ENCODE data around the gene CDC37. TPM values are rescaled to one million over a fixed set of nuclear protein-coding genes. Genes with fewer than 3 reads are reported as not detected.

CDC37 gene
- 100 to 1,000 TPM; 180 to 185 TPM for total RNA-seq
- polyA plus RNA-seq: 10 to 100 TPM; 51.8 to 87.1 TPM

DNA sequence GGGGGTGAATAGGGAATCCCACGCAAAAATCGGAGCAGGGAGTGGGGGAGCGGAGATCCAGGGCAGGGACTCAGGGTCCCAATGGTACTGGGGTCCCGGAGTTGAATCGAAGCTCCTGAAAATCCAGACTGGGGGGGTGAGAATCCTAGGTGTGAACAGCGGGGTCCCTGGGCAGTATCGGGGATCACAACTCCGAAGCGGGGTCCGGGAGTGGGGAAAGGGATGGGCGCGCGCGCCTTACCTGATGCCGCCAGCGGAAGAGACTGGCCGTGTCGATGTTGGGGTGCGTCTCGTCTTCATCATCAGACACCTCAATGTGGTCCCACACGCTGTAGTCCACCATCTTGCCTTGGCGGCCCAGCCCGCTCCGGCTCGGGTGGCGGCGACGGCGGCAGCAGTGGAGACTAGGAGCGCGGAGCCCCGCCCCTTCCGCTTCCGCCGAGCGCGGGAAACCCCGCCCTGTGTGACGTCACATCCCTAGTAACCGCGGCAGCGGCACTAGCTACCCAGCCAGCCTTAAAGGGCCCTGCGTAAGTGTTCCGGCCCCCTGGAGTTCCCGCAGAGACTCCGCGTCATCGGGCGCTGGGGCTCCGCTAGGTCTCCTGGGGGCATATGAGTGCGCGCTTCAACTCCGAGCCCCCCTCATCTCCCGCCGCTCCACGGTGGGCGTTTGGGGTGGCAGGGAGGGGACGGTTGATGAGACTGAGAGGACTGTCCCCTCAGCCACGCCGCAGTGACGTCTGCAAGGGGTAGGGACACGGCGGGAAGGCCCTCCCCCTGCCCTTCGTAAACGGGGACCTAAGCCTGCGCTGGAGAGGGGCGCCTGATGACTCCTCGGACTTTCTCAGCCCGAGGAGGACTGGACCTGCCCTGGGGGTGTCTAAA, at the start of gene CDC37:
Gene CDC37 (minus strand): TSS at position 406 of the 885 bp plus-strand sequence. CDS start 63 bp downstream, at position 343.
- intact Hi-C loops (cut with micrococcal nuclease): loop anchor here (1.0 to 10.0 kb wide), 9 partner anchors 13 to 299 kb away; partner anchors contain the start of genes ANGPTL6, KEAP1, PPAN and RAVER1
- H3K4me3 ChIP-seq (ENCODE audit: low read length in 2 of 2): peak within 1 kb of the TSS; percentile 99 to 100
- CTCF ChIA-PET (ENCODE audit: partially characterized antibody): interaction anchor here (0.6 to 11.6 kb wide), 10 partner anchors 12 to 165 kb away, joined by 3 to 379 read pairs (median 3); partner anchors contain the start of genes CDKN2D, ICAM1 and PDE4A

DNA sequence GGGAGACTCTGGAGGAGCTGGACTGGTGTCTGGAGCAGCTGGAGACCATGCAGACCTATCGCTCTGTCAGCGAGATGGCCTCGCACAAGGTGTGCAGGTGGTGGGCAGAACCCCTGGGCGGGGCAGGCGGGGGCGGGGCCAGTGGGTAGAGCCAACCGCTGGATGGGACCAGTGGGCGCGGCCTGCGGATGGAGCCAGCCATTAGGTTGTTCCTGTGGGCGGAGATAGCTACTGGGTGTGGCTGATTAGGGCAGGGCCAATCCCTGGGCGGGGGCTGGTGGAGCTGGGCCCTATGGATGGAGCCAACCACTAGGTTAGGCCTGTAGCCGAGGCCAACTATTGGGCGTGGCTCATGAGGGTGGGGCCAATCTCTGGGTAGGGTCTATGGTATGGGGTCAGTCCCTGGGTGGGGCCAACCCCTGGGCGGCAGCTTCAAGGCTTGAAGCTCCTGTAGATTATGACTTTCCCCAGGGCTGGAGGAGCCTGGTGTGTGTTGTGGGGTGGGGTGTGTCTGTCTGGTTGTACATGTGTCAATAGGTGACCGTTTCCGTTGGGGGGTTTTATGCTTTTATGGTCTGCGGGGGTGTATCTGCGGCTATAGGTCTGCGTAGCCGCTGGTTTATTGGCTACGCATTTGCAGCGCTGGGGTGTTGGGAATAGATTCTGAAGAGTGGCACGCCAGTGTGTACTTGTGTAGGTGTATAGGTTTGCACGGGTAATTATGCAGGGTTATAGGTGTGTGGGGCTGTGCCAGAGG, 47.7 kb upstream of the CDC37 start:
- Mint-ChIP-seq H3K4me1 (peaks cover 0 to 4% (median 1%) of the 10 kb centered on the region in 4 donors), H3K4me3 (no peak overlapping the region), H3K36me3 (peaks cover 0 to 7% of the 10 kb centered on the region in 2 donors), H3K9me3 (peaks cover 0 to 1% (median 0%) of the 10 kb centered on the region in 8 donors), H3K27ac (no peak overlapping the region), H3K27me3 (no peaks in the 10 kb centered on the region)
- H3K36me3 ChIP-seq (ENCODE audit: insufficient read depth, low read length): no peaks in the 10 kb centered on the region
- H3K4me3 ChIP-seq (ENCODE audit: low read length in 2 of 2): no peak overlapping the region
- intact Hi-C loops (cut with micrococcal nuclease): no loop called here
- no peaks in the 10 kb centered on the region for H3K9me3 ChIP-seq (ENCODE audit: control insufficient read depth in 1 of 2, low read length in 2 of 2)
- H3K27ac ChIP-seq (ENCODE audit: low read depth, low read length): no peak overlapping the region
- no peaks in the 10 kb centered on the region for H3K27me3 ChIP-seq (ENCODE audit: insufficient read depth, low read length)
- H3K4me1 ChIP-seq (ENCODE audit: insufficient read depth, low read length): no peaks in the 10 kb centered on the region
- no peak for DNase-seq
- POLR2A ChIA-PET (ENCODE audit: partially characterized antibody): no interaction called here
- CTCF ChIA-PET (ENCODE audit: partially characterized antibody): interaction anchor here (1.1 kb wide), 1 partner anchor 30 kb away, joined by 4 read pairs; no protein-coding TSS in a partner anchor

More for the DNA sequence above, at the start of gene CDC37:
- H3K36me3 Mint-ChIP-seq: peaks cover 0 to 23% of the 10 kb centered on the region in 2 donors
- H3K4me3 Mint-ChIP-seq: peak within 1 kb of the TSS; percentile 90 to 97 (median 96)
- Histone ChIP-seq H3K9me3 (ENCODE audit: control insufficient read depth in 1 of 2, low read length in 2 of 2) (no peaks in the 10 kb centered on the region), H3K36me3 (ENCODE audit: insufficient read depth, low read length) (no peaks in the 10 kb centered on the region), H3K4me1 (ENCODE audit: insufficient read depth, low read length) (peaks cover 75% of the 10 kb centered on the region), H3K27me3 (ENCODE audit: insufficient read depth, low read length) (no peaks in the 10 kb centered on the region), H3K27ac (ENCODE audit: low read depth, low read length) (peak within 1 kb of the TSS; percentile 92)
- DNase-seq: peak; percentile 96 to 97 (median 97)
- H3K9me3 Mint-ChIP-seq: peaks cover 0 to 4% (median 0%) of the 10 kb centered on the region in 8 donors
- peak within 1 kb of the TSS; percentile 96 to 99 (median 98) for H3K27ac Mint-ChIP-seq
- H3K4me1 Mint-ChIP-seq: peaks cover 37 to 86% (median 64%) of the 10 kb centered on the region in 4 donors
- H3K27me3 Mint-ChIP-seq: peaks cover 0 to 2% of the 10 kb centered on the region in 2 donors
- POLR2A ChIA-PET (ENCODE audit: partially characterized antibody): interaction anchor here (0.6 to 20.6 kb wide), 13 partner anchors 9 to 320 kb away, joined by 3 to 470 read pairs (median 3); partner anchors contain the start of genes DNMT1, ICAM1, PDE4A and RAVER1

DNA sequence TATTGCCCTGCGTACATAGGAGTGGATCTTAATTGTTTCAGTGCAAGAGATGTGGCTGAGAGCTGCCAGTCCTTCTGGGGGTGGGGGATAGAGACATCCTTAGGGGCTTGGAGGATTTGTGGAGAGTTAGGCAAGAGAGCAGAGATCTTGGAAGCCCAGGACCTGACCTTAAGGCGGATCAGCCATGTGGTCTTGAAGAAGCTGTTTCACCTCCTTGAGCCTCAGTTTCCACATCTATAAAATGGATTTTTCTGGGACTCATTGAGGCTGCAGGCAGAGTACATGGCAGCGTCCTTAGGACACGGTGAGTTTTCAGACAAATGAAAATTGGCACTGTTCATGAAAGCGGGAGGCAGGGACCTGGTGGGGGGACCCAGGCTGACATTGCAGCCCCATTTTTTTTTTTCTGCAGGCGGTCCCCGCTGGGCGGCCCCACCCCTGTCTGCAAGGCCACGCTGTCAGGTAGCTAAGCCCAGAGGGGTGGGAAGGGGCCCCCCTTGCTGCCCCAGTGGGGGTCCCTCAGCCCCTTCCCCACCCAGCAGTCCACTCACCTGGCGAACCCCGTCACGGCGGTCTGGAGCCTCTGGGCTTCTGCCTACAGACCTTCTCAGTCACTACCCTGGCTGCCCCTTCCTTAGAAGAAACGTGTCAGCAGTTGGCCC, 47.0 kb upstream of the CDC37 start:
- H3K27ac ChIP-seq (ENCODE audit: low read depth, low read length): no peak overlapping the region
- no peaks in the 10 kb centered on the region for H3K36me3 ChIP-seq (ENCODE audit: insufficient read depth, low read length)
- H3K27ac Mint-ChIP-seq: peak overlapping the region in 1 of 7 donors; percentile 44
- no peak overlapping the region for H3K4me3 Mint-ChIP-seq
- ChIA-PET CTCF (ENCODE audit: partially characterized antibody) (no interaction called here), POLR2A (ENCODE audit: partially characterized antibody) (no interaction called here)
- peaks cover 0 to 7% of the 10 kb centered on the region in 2 donors for H3K36me3 Mint-ChIP-seq
- peaks cover 0 to 4% (median 1%) of the 10 kb centered on the region in 4 donors for H3K4me1 Mint-ChIP-seq
- H3K27me3 Mint-ChIP-seq: no peaks in the 10 kb centered on the region
- no peaks in the 10 kb centered on the region for H3K9me3 ChIP-seq (ENCODE audit: control insufficient read depth in 1 of 2, low read length in 2 of 2)
- no peak overlapping the region for H3K4me3 ChIP-seq (ENCODE audit: low read length in 2 of 2)
- H3K27me3 ChIP-seq (ENCODE audit: insufficient read depth, low read length): no peaks in the 10 kb centered on the region
- DNase-seq: no peak
- intact Hi-C loops (cut with micrococcal nuclease): no loop called here
- peaks cover 0 to 1% (median 0%) of the 10 kb centered on the region in 8 donors for H3K9me3 Mint-ChIP-seq
- no peaks in the 10 kb centered on the region for H3K4me1 ChIP-seq (ENCODE audit: insufficient read depth, low read length)

DNA sequence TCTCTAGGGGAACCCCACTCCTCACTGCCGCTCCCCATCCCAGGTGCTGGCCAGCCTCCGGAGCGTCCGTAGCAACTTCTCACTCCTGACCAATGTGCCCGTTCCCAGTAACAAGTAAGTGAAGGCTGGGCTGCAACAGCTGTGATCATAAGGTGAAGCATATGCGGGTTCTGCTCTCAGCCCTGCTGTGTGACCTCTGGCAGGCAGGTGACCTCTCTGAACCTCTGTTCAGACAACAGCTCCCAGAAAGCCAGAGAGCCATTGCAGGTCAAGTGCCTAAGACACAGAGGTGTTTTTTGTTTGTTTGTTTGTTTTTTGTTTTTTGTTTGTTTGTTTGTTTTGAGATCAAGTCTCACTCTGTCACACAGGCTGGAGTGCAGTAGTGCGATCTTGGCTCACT, 45.7 kb upstream of the CDC37 start:
- no peaks in the 10 kb centered on the region for H3K27me3 Mint-ChIP-seq
- Histone ChIP-seq H3K36me3 (ENCODE audit: insufficient read depth, low read length) (no peaks in the 10 kb centered on the region), H3K27ac (ENCODE audit: low read depth, low read length) (no peak overlapping the region), H3K4me3 (ENCODE audit: low read length in 2 of 2) (no peak overlapping the region), H3K4me1 (ENCODE audit: insufficient read depth, low read length) (no peaks in the 10 kb centered on the region), H3K27me3 (ENCODE audit: insufficient read depth, low read length) (no peaks in the 10 kb centered on the region), H3K9me3 (ENCODE audit: control insufficient read depth in 1 of 2, low read length in 2 of 2) (no peaks in the 10 kb centered on the region)
- H3K9me3 Mint-ChIP-seq: peaks cover 0 to 1% (median 0%) of the 10 kb centered on the region in 8 donors
- DNase-seq: no peak
- peaks cover 0 to 4% (median 1%) of the 10 kb centered on the region in 4 donors for H3K4me1 Mint-ChIP-seq
- peaks cover 0 to 7% of the 10 kb centered on the region in 2 donors for H3K36me3 Mint-ChIP-seq
- intact Hi-C loops (cut with micrococcal nuclease): no loop called here
- POLR2A ChIA-PET (ENCODE audit: partially characterized antibody): no interaction called here
- no peak overlapping the region for H3K27ac Mint-ChIP-seq
- CTCF ChIA-PET (ENCODE audit: partially characterized antibody): interaction anchor here (0.7 kb wide), 1 partner anchor 12 kb away, joined by 3 read pairs; no protein-coding TSS in a partner anchor
- no peak overlapping the region for H3K4me3 Mint-ChIP-seq

DNA sequence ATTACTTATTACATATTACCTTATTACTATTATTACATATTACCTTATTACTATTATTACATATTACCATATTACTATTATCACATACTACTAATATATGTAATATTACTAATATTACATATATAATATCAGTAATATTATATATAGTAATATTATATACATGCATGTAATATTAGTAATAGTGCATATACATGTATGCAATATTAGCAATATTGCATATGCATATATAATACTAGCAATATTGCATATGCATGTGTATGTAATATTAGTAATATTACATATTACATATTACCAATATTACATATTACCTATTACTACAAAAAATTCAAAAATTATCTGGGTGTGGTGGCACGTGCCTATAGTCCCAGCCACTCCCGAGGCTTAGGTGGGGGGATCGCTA, 39.4 kb upstream of the CDC37 start:
- no peaks in the 10 kb centered on the region for H3K4me1 ChIP-seq (ENCODE audit: insufficient read depth, low read length)
- no peaks in the 10 kb centered on the region for H3K36me3 Mint-ChIP-seq
- intact Hi-C loops (cut with micrococcal nuclease): no loop called here
- H3K4me1 Mint-ChIP-seq: peaks cover 0 to under 1% (median 0%) of the 10 kb centered on the region in 4 donors
- H3K27ac Mint-ChIP-seq: no peak overlapping the region
- no peak overlapping the region for H3K4me3 Mint-ChIP-seq
- no peaks in the 10 kb centered on the region for H3K9me3 ChIP-seq (ENCODE audit: control insufficient read depth in 1 of 2, low read length in 2 of 2)
- H3K36me3 ChIP-seq (ENCODE audit: insufficient read depth, low read length): no peaks in the 10 kb centered on the region
- no peaks in the 10 kb centered on the region for H3K27me3 ChIP-seq (ENCODE audit: insufficient read depth, low read length)
- no peaks in the 10 kb centered on the region for H3K27me3 Mint-ChIP-seq
- no peak for DNase-seq
- H3K9me3 Mint-ChIP-seq: no peaks in the 10 kb centered on the region
- no peak overlapping the region for H3K27ac ChIP-seq (ENCODE audit: low read depth, low read length)
- POLR2A ChIA-PET (ENCODE audit: partially characterized antibody): no interaction called here
- CTCF ChIA-PET (ENCODE audit: partially characterized antibody): interaction anchor here (0.5 kb wide), 1 partner anchor 8 kb away, joined by 3 read pairs; no protein-coding TSS in a partner anchor
- H3K4me3 ChIP-seq (ENCODE audit: low read length in 2 of 2): no peak overlapping the region

DNA sequence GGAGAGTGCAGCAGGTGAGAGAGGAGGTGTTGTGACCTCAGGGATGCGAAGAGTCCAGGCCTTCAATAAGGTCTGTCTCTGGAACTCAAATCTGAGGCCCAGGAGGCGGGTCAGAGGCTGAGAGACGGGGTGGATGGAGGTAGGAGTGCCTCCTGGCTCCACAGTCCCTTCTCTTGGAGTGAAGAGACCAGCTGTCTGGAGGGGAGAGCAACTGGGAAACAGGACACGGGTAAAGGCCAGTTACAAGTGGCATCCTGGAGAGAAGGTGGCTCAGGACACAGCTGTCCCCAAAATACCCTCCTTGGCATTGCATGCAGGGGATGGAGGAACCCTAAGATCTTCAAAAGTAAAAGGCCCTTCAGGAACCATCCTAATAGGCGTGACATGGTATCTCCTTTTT, 36.2 kb upstream of the CDC37 start:
- no peaks in the 10 kb centered on the region for H3K9me3 ChIP-seq (ENCODE audit: control insufficient read depth in 1 of 2, low read length in 2 of 2)
- no peaks in the 10 kb centered on the region for H3K4me1 ChIP-seq (ENCODE audit: insufficient read depth, low read length)
- intact Hi-C loops (cut with micrococcal nuclease): no loop called here
- H3K4me3 ChIP-seq (ENCODE audit: low read length in 2 of 2): no peak overlapping the region
- Mint-ChIP-seq H3K36me3 (no peaks in the 10 kb centered on the region), H3K4me1 (peaks cover 0 to 6% (median 2%) of the 10 kb centered on the region in 4 donors), H3K9me3 (no peaks in the 10 kb centered on the region), H3K4me3 (no peak overlapping the region), H3K27me3 (no peaks in the 10 kb centered on the region), H3K27ac (no peak overlapping the region)
- no peak overlapping the region for H3K27ac ChIP-seq (ENCODE audit: low read depth, low read length)
- no peaks in the 10 kb centered on the region for H3K36me3 ChIP-seq (ENCODE audit: insufficient read depth, low read length)
- CTCF ChIA-PET (ENCODE audit: partially characterized antibody): interaction anchor here (1.1 kb wide), 1 partner anchor 11 kb away, joined by 3 read pairs; no protein-coding TSS in a partner anchor
- H3K27me3 ChIP-seq (ENCODE audit: insufficient read depth, low read length): no peaks in the 10 kb centered on the region
- POLR2A ChIA-PET (ENCODE audit: partially characterized antibody): no interaction called here
- no peak for DNase-seq
